Astrocyte (in vitro differentiated cells and primary cell): ENCODE results near the gene FLOT2. TPM values are rescaled to one million over a fixed set of nuclear protein-coding genes. Genes with fewer than 3 reads are reported as not detected.
"Not testable (repeated sequence)": the region's sequence is repeated elsewhere in the genome, so short reads cannot be mapped to it uniquely, and the experiment has no call there.

Experiments used
- DNase-seq: peaks from one replicate; pipeline ENCODE4 v3.0.0-alpha.2; 2010; ENCODE audit warnings: low read depth
- FAIRE-seq: peaks from 2 replicates; lab custom pipeline; 2011; peaks lifted over from hg19 to GRCh38; lab: Jason Lieb, UNC
- H2AFZ ChIP-seq: 2 replicates; pipeline ENCODE4 v1.6.0; 2012; ENCODE audit warnings: low read depth, low read length, inconsistent platforms
- H3K27ac ChIP-seq: 2 replicates; pipeline ENCODE4 v1.5.1; 2011; ENCODE audit warnings: low read depth, low read length, inconsistent platforms
- H3K27me3 ChIP-seq: 2 replicates; pipeline ENCODE4 v1.6.0; 2011; ENCODE audit warnings: low read length, inconsistent platforms; ENCODE audit not compliant: insufficient read depth
- H3K36me3 ChIP-seq: 2 replicates; pipeline ENCODE4 v1.5.1; 2011; ENCODE audit warnings: low read length, inconsistent platforms; ENCODE audit not compliant: insufficient read depth
- H3K4me1 ChIP-seq: 2 replicates; pipeline ENCODE4 v1.5.1; 2011; ENCODE audit warnings: low read length, inconsistent platforms; ENCODE audit not compliant: insufficient read depth
- H3K4me2 ChIP-seq: 2 replicates; pipeline ENCODE4 v1.6.0; 2012; ENCODE audit warnings: low read length, inconsistent platforms
- H3K4me3 ChIP-seq: 2 replicates; pipeline ENCODE4 v1.5.1; 2011; ENCODE audit warnings: low read depth, mild to moderate bottlenecking, low read length, inconsistent platforms; ENCODE audit not compliant: insufficient read depth
- H3K79me2 ChIP-seq: 2 replicates; pipeline ENCODE4 v1.6.0; 2012; ENCODE audit warnings: mild to moderate bottlenecking, low read length, inconsistent platforms; ENCODE audit not compliant: insufficient read depth
- H3K9ac ChIP-seq: 2 replicates; pipeline ENCODE4 v1.6.0; 2012; ENCODE audit warnings: mild to moderate bottlenecking, low read length, inconsistent platforms
- H3K9me3 ChIP-seq: 2 replicates; pipeline ENCODE4 v1.5.1; 2012; ENCODE audit warnings: low read depth, mild to moderate bottlenecking, low read length, inconsistent platforms; ENCODE audit not compliant: insufficient read depth
- H4K20me1 ChIP-seq: 2 replicates; pipeline ENCODE4 v1.6.0; 2012; ENCODE audit warnings: low read length, inconsistent platforms; ENCODE audit not compliant: insufficient read depth
- H3K27ac Mint-ChIP-seq: one replicate; pipeline ENCODE4 v1.8.0; 2021; ENCODE audit warnings: mild to moderate bottlenecking, mixed read lengths; ENCODE audit not compliant: unreplicated experiment
- H3K27me3 Mint-ChIP-seq: one replicate; pipeline ENCODE4 v1.8.0; 2021; ENCODE audit warnings: low read depth, mixed read lengths; ENCODE audit not compliant: unreplicated experiment
- H3K36me3 Mint-ChIP-seq: one replicate; pipeline ENCODE4 v1.8.0; 2021; ENCODE audit warnings: low read depth, mixed read lengths; ENCODE audit not compliant: unreplicated experiment
- H3K4me1 Mint-ChIP-seq: one replicate; pipeline ENCODE4 v1.8.0; 2021; ENCODE audit warnings: low read depth, mixed read lengths; ENCODE audit not compliant: unreplicated experiment
- H3K4me3 Mint-ChIP-seq: one replicate; pipeline ENCODE4 v1.8.0; 2021; ENCODE audit warnings: mild to moderate bottlenecking, moderate library complexity, mixed read lengths; ENCODE audit not compliant: unreplicated experiment
- H3K9me3 Mint-ChIP-seq: one replicate; pipeline ENCODE4 v1.8.0; 2021; ENCODE audit warnings: mild to moderate bottlenecking, mixed read lengths; ENCODE audit not compliant: unreplicated experiment
- EZH2 ChIP-seq: IDR thresholded peaks from 2 replicates; pipeline ENCODE4 v1.6.1; 2012; ENCODE audit warnings: mild to moderate bottlenecking, low read length, inconsistent platforms; ENCODE audit not compliant: insufficient read depth
- total RNA-seq: library from RNA; stranded (reverse); gene quantifications from 2 replicates; pipeline ENCODE4 v1.2.1, GENCODE V29; 2021
- TF ChIP-seq, protein P1 (sequence below): IDR thresholded peaks from 2 replicates; pipeline ENCODE4 v1.5.1; 2011; ENCODE audit warnings: low read depth, mild to moderate bottlenecking, inconsistent platforms, low read length, moderate library complexity; ENCODE audit not compliant: insufficient read depth

Gene FLOT2
- total RNA-seq, 1 donor from 2014 or later: 84.4 TPM

DNA sequence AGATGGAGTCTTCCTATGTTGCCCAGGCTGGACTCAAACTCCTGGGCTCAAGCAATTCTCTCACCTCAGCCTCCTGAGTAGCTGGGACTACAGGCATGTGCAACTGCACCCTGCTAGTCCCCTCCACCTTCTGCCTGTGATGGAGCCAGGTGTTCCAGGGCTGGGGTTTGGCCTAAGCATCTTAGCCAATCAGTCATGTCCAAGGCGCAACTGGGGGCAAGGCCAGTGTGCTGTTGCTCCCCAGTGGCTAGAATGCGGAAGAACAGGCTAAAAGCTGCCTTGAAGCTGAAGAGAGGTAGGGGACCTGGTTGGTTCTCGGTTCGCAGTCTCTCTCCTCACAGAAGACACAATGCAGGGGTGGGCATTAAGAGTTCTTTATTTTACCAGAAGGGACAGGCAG lies 18.6 kb downstream of the FLOT2 start:
- Histone ChIP-seq H3K4me2 (no peak overlapping the region), H3K27me3 (no peaks in the 10 kb centered on the region), H2AFZ (no peak overlapping the region), H3K4me3 (no peak overlapping the region), H4K20me1 (no peaks in the 10 kb centered on the region), H3K4me1 (no peaks in the 10 kb centered on the region), H3K27ac (no peak overlapping the region), H3K9me3 (no peaks in the 10 kb centered on the region), H3K79me2 (no peaks in the 10 kb centered on the region), H3K36me3 (no peaks in the 10 kb centered on the region), H3K9ac (no peak overlapping the region)
- DNase-seq (peak; percentile 27), FAIRE-seq (no peak)
- Mint-ChIP-seq H3K27me3 (no peaks in the 10 kb centered on the region), H3K27ac (no peak overlapping the region), H3K36me3 (peaks cover 25% of the 10 kb centered on the region), H3K4me3 (no peak overlapping the region), H3K4me1 (peaks cover 2% of the 10 kb centered on the region), H3K9me3 (no peaks in the 10 kb centered on the region)
- TF ChIP-seq, protein P1, sequence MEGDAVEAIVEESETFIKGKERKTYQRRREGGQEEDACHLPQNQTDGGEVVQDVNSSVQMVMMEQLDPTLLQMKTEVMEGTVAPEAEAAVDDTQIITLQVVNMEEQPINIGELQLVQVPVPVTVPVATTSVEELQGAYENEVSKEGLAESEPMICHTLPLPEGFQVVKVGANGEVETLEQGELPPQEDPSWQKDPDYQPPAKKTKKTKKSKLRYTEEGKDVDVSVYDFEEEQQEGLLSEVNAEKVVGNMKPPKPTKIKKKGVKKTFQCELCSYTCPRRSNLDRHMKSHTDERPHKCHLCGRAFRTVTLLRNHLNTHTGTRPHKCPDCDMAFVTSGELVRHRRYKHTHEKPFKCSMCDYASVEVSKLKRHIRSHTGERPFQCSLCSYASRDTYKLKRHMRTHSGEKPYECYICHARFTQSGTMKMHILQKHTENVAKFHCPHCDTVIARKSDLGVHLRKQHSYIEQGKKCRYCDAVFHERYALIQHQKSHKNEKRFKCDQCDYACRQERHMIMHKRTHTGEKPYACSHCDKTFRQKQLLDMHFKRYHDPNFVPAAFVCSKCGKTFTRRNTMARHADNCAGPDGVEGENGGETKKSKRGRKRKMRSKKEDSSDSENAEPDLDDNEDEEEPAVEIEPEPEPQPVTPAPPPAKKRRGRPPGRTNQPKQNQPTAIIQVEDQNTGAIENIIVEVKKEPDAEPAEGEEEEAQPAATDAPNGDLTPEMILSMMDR: peak; percentile 35
- TF ChIP-seq EZH2: no peak

DNA sequence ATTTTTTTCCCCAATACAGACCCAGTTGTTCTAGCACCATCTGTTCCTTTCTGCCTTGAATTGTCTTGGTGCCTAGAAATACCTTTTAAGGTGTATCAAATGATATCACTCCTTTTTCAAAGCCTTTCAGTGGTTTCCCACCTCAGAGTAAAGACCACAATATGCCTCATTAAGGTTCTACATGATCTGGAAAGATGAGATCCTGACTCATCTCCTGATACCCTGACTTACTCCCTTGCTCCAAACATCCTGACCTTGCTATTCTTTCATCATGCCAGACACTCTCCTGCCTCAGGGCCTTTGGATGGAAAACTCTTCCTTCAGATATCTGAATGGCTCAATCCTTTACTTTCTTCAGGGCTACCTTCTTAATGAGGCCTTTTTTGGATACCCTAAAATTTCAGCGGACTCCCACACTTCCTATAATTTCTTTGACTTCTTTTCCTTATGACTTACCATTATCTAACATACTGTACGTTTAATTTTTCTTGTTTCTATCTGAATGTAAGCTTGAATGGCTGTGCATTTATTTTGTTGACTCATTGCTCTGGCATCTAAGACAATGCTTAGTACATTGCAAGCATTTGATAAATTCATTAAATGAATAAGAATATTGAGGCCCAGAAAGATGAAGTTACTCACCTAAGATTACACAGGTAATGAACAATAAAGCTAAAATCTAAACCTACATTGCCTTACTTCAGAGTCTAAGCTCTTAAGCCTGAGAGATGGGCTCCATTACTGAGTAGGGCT lies 19.2 kb downstream of the FLOT2 start:
- Mint-ChIP-seq H3K9me3 (no peaks in the 10 kb centered on the region), H3K36me3 (peaks cover 25% of the 10 kb centered on the region), H3K27ac (no peak overlapping the region), H3K4me3 (no peak overlapping the region), H3K4me1 (peaks cover 2% of the 10 kb centered on the region), H3K27me3 (no peaks in the 10 kb centered on the region)
- H3K27ac ChIP-seq: no peak overlapping the region
- no peaks in the 10 kb centered on the region for H3K9me3 ChIP-seq
- H3K79me2 ChIP-seq: no peaks in the 10 kb centered on the region
- no peak overlapping the region for H3K9ac ChIP-seq
- no peak overlapping the region for H3K4me2 ChIP-seq
- H4K20me1 ChIP-seq: no peaks in the 10 kb centered on the region
- H3K4me1 ChIP-seq: no peaks in the 10 kb centered on the region
- H3K4me3 ChIP-seq: no peak overlapping the region
- H3K27me3 ChIP-seq: no peaks in the 10 kb centered on the region
- DNase-seq (no peak), FAIRE-seq (no peak)
- TF ChIP-seq, protein P1: no peak
- no peak for TF ChIP-seq EZH2
- no peak overlapping the region for H2AFZ ChIP-seq
- no peaks in the 10 kb centered on the region for H3K36me3 ChIP-seq

DNA sequence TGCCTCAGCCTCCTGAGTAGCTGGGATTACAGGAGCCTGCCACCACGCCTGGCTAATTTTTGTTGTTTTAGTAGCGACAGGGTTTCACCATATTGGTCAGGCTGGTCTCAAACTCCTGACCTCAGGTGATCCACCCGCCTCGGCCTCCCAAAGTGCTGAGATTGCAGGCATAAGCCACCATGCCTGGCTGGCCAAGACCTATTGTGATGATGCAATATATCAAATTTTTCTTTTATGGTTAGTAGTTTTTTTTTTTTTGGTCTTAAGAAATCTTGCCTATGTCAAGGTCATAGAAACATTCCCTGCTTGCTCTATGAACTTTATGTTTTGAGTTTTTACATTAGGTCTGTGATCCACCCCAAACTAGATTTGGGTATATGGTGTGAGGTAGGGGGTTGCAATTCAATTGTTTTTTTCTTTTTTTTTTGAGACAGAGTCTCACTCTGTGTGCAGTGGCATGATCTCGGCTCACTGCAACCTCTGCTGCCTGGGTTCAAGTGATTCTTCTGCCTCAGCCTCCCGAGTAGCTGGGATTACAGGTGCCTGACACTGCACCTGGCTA lies 20.3 kb downstream of the FLOT2 start:
- H3K36me3 Mint-ChIP-seq: peaks cover 21% of the 10 kb centered on the region
- not testable (repeated sequence) for H3K27ac Mint-ChIP-seq, H3K36me3 ChIP-seq, FAIRE-seq, H3K27ac ChIP-seq, H2AFZ ChIP-seq, H3K4me2 ChIP-seq, H3K9me3 Mint-ChIP-seq, H3K27me3 Mint-ChIP-seq, H3K9ac ChIP-seq, H4K20me1 ChIP-seq, H3K79me2 ChIP-seq, H3K4me1 ChIP-seq, H3K4me3 Mint-ChIP-seq, H3K4me3 ChIP-seq, DNase-seq, H3K27me3 ChIP-seq, H3K4me1 Mint-ChIP-seq, H3K9me3 ChIP-seq
